Measurements from ENCODE around the gene MAGI2. TPM values are rescaled to one million over a fixed set of nuclear protein-coding genes. Genes with fewer than 3 reads are reported as not detected.

MAGI2 gene
- total RNA-seq, 4 donors from 2014 or later: 7.8 to 44.7 (median 21.1) TPM

GRCh38 chr7:79051915-79052314 is 401.6 kb downstream of the MAGI2 start:
- no peak for TF ChIP-seq EP300 (IDR thresholded peaks at IDR 0.05)
- TF ChIP-seq CTCF (IDR thresholded peaks at IDR 0.05): no peak
- TF ChIP-seq POLR2AphosphoS5 (IDR thresholded peaks at IDR 0.05): no peak
- TF ChIP-seq POLR2A (IDR thresholded peaks at IDR 0.05): no peak
- ATAC-seq: no peak
- Histone ChIP-seq H3K4me1 (no peaks in the 10 kb centered on the region), H3K4me3 (no peak overlapping the region), H3K9me3 (no peaks in the 10 kb centered on the region), H3K36me3 (no peaks in the 10 kb centered on the region), H3K27ac (no peak overlapping the region), H3K27me3 (no peaks in the 10 kb centered on the region)
- 84 to 86% methylated on average over 2 of the region's 2 CpGs for WGBS, 2 donors (ENCODE audit: low coverage in 1 of 2)

- Histone ChIP-seq H3K4me3 (no peak overlapping the region), H3K27ac (no peak overlapping the region), H3K36me3 (no peaks in the 10 kb centered on the region), H3K4me1 (no peaks in the 10 kb centered on the region), H3K9me3 (no peaks in the 10 kb centered on the region), H3K27me3 (no peaks in the 10 kb centered on the region)
- no peak for TF ChIP-seq POLR2AphosphoS5 (IDR thresholded peaks at IDR 0.05)
- no peak for TF ChIP-seq POLR2A (IDR thresholded peaks at IDR 0.05)
- no peak for TF ChIP-seq CTCF (IDR thresholded peaks at IDR 0.05)
- no peak for TF ChIP-seq EP300 (IDR thresholded peaks at IDR 0.05)
- WGBS, 2 donors (ENCODE audit: low coverage in 1 of 2): 81 to 82% methylated on average over 2 to 4 of the region's 5 CpGs
- no peak for ATAC-seq
Observed at GRCh38 chr7:79050603-79051002, 402.9 kb downstream of the MAGI2 start.

GRCh38 chr7:79046061-79046460 is 407.4 kb downstream of the MAGI2 start:
- Histone ChIP-seq H3K36me3 (no peaks in the 10 kb centered on the region), H3K27ac (no peak overlapping the region), H3K27me3 (no peaks in the 10 kb centered on the region), H3K4me1 (no peaks in the 10 kb centered on the region), H3K4me3 (no peak overlapping the region), H3K9me3 (no peaks in the 10 kb centered on the region)
- TF ChIP-seq POLR2A (IDR thresholded peaks at IDR 0.05) (no peak), EP300 (IDR thresholded peaks at IDR 0.05) (no peak), POLR2AphosphoS5 (IDR thresholded peaks at IDR 0.05) (no peak), CTCF (IDR thresholded peaks at IDR 0.05) (no peak)
- no peak for ATAC-seq
- WGBS, 2 donors (ENCODE audit: low coverage in 1 of 2): 78% methylated on average over 2 of the region's 2 CpGs

- no peak overlapping the region for H3K4me3 ChIP-seq
- 57 to 63% methylated on average over 4 of the region's 4 CpGs for WGBS, 2 donors (ENCODE audit: low coverage in 1 of 2)
- no peaks in the 10 kb centered on the region for H3K36me3 ChIP-seq
- H3K27ac ChIP-seq: no peak overlapping the region
- TF ChIP-seq CTCF (IDR thresholded peaks at IDR 0.05) (no peak), EP300 (IDR thresholded peaks at IDR 0.05) (no peak), POLR2A (IDR thresholded peaks at IDR 0.05) (no peak), POLR2AphosphoS5 (IDR thresholded peaks at IDR 0.05) (no peak)
- peaks cover 0 to 21% (median 0%) of the 10 kb centered on the region in 3 donors for H3K4me1 ChIP-seq
- H3K9me3 ChIP-seq: no peaks in the 10 kb centered on the region
- no peak for ATAC-seq
- no peaks in the 10 kb centered on the region for H3K27me3 ChIP-seq
Observed at GRCh38 chr7:79037001-79037400, 416.5 kb downstream of the MAGI2 start.

GRCh38 chr7:79036356-79036755 is 417.1 kb downstream of the MAGI2 start:
- no peaks in the 10 kb centered on the region for H3K9me3 ChIP-seq
- ATAC-seq: no peak

More at GRCh38 chr7:79036356-79036755, 417.1 kb downstream of the MAGI2 start:
- no peak overlapping the region for H3K4me3 ChIP-seq
- peaks cover 0 to 21% (median 0%) of the 10 kb centered on the region in 3 donors for H3K4me1 ChIP-seq
- TF ChIP-seq EP300 (IDR thresholded peaks at IDR 0.05): no peak
- TF ChIP-seq POLR2A (IDR thresholded peaks at IDR 0.05): no peak
- no peak for TF ChIP-seq CTCF (IDR thresholded peaks at IDR 0.05)
- no peak for TF ChIP-seq POLR2AphosphoS5 (IDR thresholded peaks at IDR 0.05)
- no peaks in the 10 kb centered on the region for H3K36me3 ChIP-seq
- H3K27ac ChIP-seq: no peak overlapping the region
- no peaks in the 10 kb centered on the region for H3K27me3 ChIP-seq
- WGBS, 2 donors (ENCODE audit: low coverage in 1 of 2): 22 to 47% methylated on average over 2 of the region's 2 CpGs
